K562 (cell line): ENCODE results near the gene PHF21B. TPM values are rescaled to one million over a fixed set of nuclear protein-coding genes. Genes with fewer than 3 reads are reported as not detected.

Experiments used
- ATAC-seq: fragments of 200-7000 bp; cut with Tn5 transposase; 3 replicates; pipeline ENCODE4 v1.9.1; 2020; ENCODE audit warnings: moderate library complexity
- BruUV-seq: library from RNA; stranded (reverse); fragments of 400-500 nt; replicated peaks from 2 replicates; lab custom pipeline; 2021; lab: Mats Ljungman, UMichigan
- CTCF ChIA-PET: fragments of 300-600 bp; formaldehyde crosslinking; extraction: SDS; loops from one replicate; lab custom pipeline; 2021; ENCODE audit warnings: low intra/inter-chr PET ratio; lab: Yijun Ruan, JAX
- POLR2A ChIA-PET: fragments of 300-600, 350-650 bp; sonication (Branson Sonifier 250); formaldehyde crosslinking; extraction: SDS; loops from one replicate; lab custom pipeline; 2021; ENCODE audit warnings: antibody characterized with exemption, inconsistent platforms; lab: Yijun Ruan, JAX
- DNase-seq, 4 experiments: peaks; one replicate each; pipeline versions ENCODE4 v3.0.0 to v3.0.0-alpha.2; 2011 to 2018; ENCODE audit warnings: low spot score in 3 of 4, mixed read lengths in 3 of 4; ENCODE audit errors: extremely low read depth in 1 of 4
- FAIRE-seq: peaks from 2 replicates; lab custom pipeline; 2011; peaks lifted over from hg19 to GRCh38; lab: Jason Lieb, UNC
- H2AFZ ChIP-seq: 2 replicates; pipeline ENCODE4 v1.6.0; 2011; ENCODE audit warnings: low read depth, low read length, control low read depth, inconsistent platforms
- H3K27ac ChIP-seq: fragments of 200-600 bp; 3 replicates; pipeline ENCODE4 v1.8.0; 2011; ENCODE audit warnings: low read depth, mild to moderate bottlenecking, control low read depth, inconsistent platforms, low read length, moderate library complexity, mixed read lengths; ENCODE audit errors: extremely low read depth
- H3K27me3 ChIP-seq, 2 experiments: fragments of 300-600 bp in 1 of 2; 2 replicates in 1 of 2; 3 replicates in 1 of 2; pipeline versions ENCODE4 v1.6.0 to v1.8.0; 2011; ENCODE audit warnings: inconsistent platforms in 2 of 2, low read length in 2 of 2, mild to moderate bottlenecking in 1 of 2, mixed read lengths in 1 of 2, moderate library complexity in 1 of 2; ENCODE audit not compliant: control insufficient read depth in 2 of 2, insufficient read depth in 2 of 2
- H3K36me3 ChIP-seq: fragments of 300-600 bp; 3 replicates; pipeline ENCODE4 v1.8.0; 2011; ENCODE audit warnings: mild to moderate bottlenecking, low read length, inconsistent platforms; ENCODE audit not compliant: control insufficient read depth, insufficient read depth
- H3K4me1 ChIP-seq, 2 experiments: fragments of 200-600 bp in 1 of 2; replicated peaks in 1 of 2; 2 replicates in 1 of 2; 3 replicates in 1 of 2; pipeline versions ENCODE4 v1.5.1 to v1.8.0; 2011; ENCODE audit warnings: inconsistent platforms in 2 of 2, low read length in 2 of 2, mild to moderate bottlenecking in 1 of 2, mixed read lengths in 1 of 2, moderate library complexity in 1 of 2; ENCODE audit not compliant: control insufficient read depth in 2 of 2, insufficient read depth in 2 of 2
- H3K4me2 ChIP-seq: 2 replicates; pipeline ENCODE4 v1.6.1; 2011; ENCODE audit warnings: low read length, control low read depth, inconsistent platforms, mixed read lengths; ENCODE audit not compliant: insufficient read depth
- H3K4me3 ChIP-seq: fragments of 200-600 bp; sonication (generic), shearing (Covaris generic); 2 replicates; pipeline ENCODE4 v1.5.1; 2016; ENCODE audit warnings: control low read depth, inconsistent platforms
- H3K79me2 ChIP-seq: fragments of 200-600 bp; 3 replicates; pipeline ENCODE4 v1.8.0; 2011; ENCODE audit warnings: low read length, inconsistent platforms; ENCODE audit not compliant: control insufficient read depth, insufficient read depth
- H3K9ac ChIP-seq, 2 experiments: 2 replicates each; pipeline versions ENCODE4 v1.6.0 to v1.6.1; 2011; ENCODE audit warnings: low read depth in 2 of 2, low read length in 2 of 2, control low read depth in 1 of 2, inconsistent platforms in 1 of 2, mild to moderate bottlenecking in 1 of 2, mixed read lengths in 1 of 2; ENCODE audit not compliant: insufficient read depth in 1 of 2
- H3K9me1 ChIP-seq: one replicate; pipeline ENCODE4 v1.6.0; 2011; ENCODE audit warnings: inconsistent platforms, mild to moderate bottlenecking, low read length, moderate library complexity; ENCODE audit not compliant: control insufficient read depth, insufficient read depth
- H3K9me3 ChIP-seq: replicated peaks from 2 replicates; pipeline ENCODE4 v1.5.1; 2011; ENCODE audit warnings: low read depth, low read length, inconsistent platforms; ENCODE audit not compliant: control insufficient read depth, insufficient read depth
- H4K20me1 ChIP-seq: replicated peaks from 2 replicates; pipeline ENCODE4 v1.6.1; 2011; ENCODE audit warnings: low read length, inconsistent platforms, mixed read lengths; ENCODE audit not compliant: control insufficient read depth, insufficient read depth
- BMI1 ChIP-seq: fragments of 150-350 bp; IDR thresholded peaks from 2 replicates; pipeline ENCODE4 v1.6.1; 2014; ENCODE audit warnings: low read length
- BRD4 ChIP-seq: fragments of 200-600 bp; sonication (generic); IDR thresholded peaks from 2 replicates; pipeline ENCODE4 v1.6.1; 2017; ENCODE audit warnings: inconsistent platforms
- CCAR2 ChIP-seq: fragments of 200-400 bp; formaldehyde crosslinking; IDR thresholded peaks from 2 replicates; pipeline ENCODE4 v1.6.1; 2017; ENCODE audit warnings: mild to moderate bottlenecking, low read depth, low read length
- CHD2 ChIP-seq: IDR thresholded peaks from 2 replicates; pipeline ENCODE4 v1.6.1; 2011; ENCODE audit warnings: low read depth, low read length
- ELK3 ChIP-seq: fragments of 450-650 bp; formaldehyde crosslinking; IDR thresholded peaks from 2 replicates; pipeline ENCODE4 v1.4.0; 2020; ENCODE audit warnings: mild to moderate bottlenecking
- HDAC1 ChIP-seq, 2 experiments: fragments of 450-650 bp; IDR thresholded peaks; 2 replicates each; pipeline ENCODE4 v1.6.1; 2016 to 2017; ENCODE audit warnings: inconsistent platforms in 1 of 2, mild to moderate bottlenecking in 1 of 2, moderate library complexity in 1 of 2
- HDAC6 ChIP-seq: IDR thresholded peaks from 2 replicates; pipeline ENCODE4 v1.6.1; 2012; ENCODE audit warnings: low read depth, mild to moderate bottlenecking, control low read depth, inconsistent platforms, low read length, moderate library complexity
- NCOA6 ChIP-seq: fragments of 450-650 bp; IDR thresholded peaks from 2 replicates; pipeline ENCODE4 v1.6.1; 2017; ENCODE audit warnings: mild to moderate bottlenecking
- SMAD4 ChIP-seq: fragments of 250-450 bp; sonication (Bioruptor Pico); conservative IDR thresholded peaks from 2 replicates; pipeline ENCODE4 v1.8.0; 2021; ENCODE audit warnings: inconsistent platforms, mild to moderate bottlenecking, moderate library complexity
- TAL1 ChIP-seq: fragments of 450-650 bp; IDR thresholded peaks from 2 replicates; pipeline ENCODE4 v1.6.1; 2016; ENCODE audit warnings: mild to moderate bottlenecking
- ZNF395 ChIP-seq: fragments of 200-800 bp; sonication (Bioruptor generic); IDR thresholded peaks from 2 replicates; pipeline ENCODE4 v1.6.1; 2017; ENCODE audit warnings: missing genetic modification characterization, missing compliant biosample characterization
- WGBS: fragments of 100-300 bp; shearing (Covaris generic); methylation state at CpG from one replicate; pipeline ENCODE4 v1.1.6; 2016; ENCODE audit warnings: low coverage, mixed read lengths; ENCODE audit not compliant: insufficient coverage; ENCODE audit errors: missing lambda C conversion rate; 5-methylcytosine and 5-hydroxymethylcytosine counted together
- in situ Hi-C: fragments of 300-500 bp; cut with MboI; formaldehyde crosslinking; loops from 4 replicates; pipeline ENCODE4 v1.15.0; 2018; ENCODE audit warnings: inconsistent platforms, mixed read lengths
- intact Hi-C: fragments of 100-400 bp; cut with micrococcal nuclease; formaldehyde crosslinking; loops from 2 replicates; pipeline ENCODE4 v1.14.2; 2022
- polyA plus RNA-seq, 8 experiments: library from polyadenylated mRNA; depleted of rRNA in 4 of 8; stranded (reverse) in 5 of 8; unstranded in 3 of 8; fragments of >200 nt; fragmentation: Nextera tagmentation in 2 of 8; fragmentation: Illumina TruSeq in 1 of 8; extraction: Ambion mirVana in 2 of 8; extraction: Trizol in 1 of 8; gene quantifications; 2 replicates each; pipeline versions ENCODE4 v1.2.1 to v1.2.3, GENCODE V29; 2011 to 2014; ENCODE audit warnings: inconsistent platforms in 1 of 8, missing spikeins in 1 of 8
- total RNA-seq, 7 experiments: library from RNA; depleted of rRNA in 6 of 7; stranded (reverse); fragments of >200 nt in 6 of 7; fragmentation: Illumina TruSeq in 2 of 7; extraction: Trizol in 2 of 7; gene quantifications; 2 replicates each; pipeline versions ENCODE4 v1.2.1 to v1.2.3, GENCODE V29; 2011 to 2021; ENCODE audit warnings: low replicate concordance in 1 of 7
- TF ChIP-seq, protein P1 (sequence below): fragments of 250-450 bp; sonication (Bioruptor Pico); IDR thresholded peaks from 2 replicates; pipeline ENCODE4 v1.8.0; 2021; ENCODE audit warnings: moderate library complexity, mild to moderate bottlenecking, inconsistent platforms

PHF21B gene
- total and polyA plus RNA-seq, 9 of the 15 experiments (the other 6 are each of a cell fraction or from before 2014, with no cell fraction given), result 0.04 TPM; not detected in 8

GRCh38 chr22:45051946-45052345 lies 42.1 kb upstream of the PHF21B start:
- ChIA-PET POLR2A (no interaction called here), CTCF (no interaction called here)
- no TSS peak for BruUV-seq
- Histone ChIP-seq H3K9me3 (no peaks in the 10 kb centered on the region), H3K9ac (no peak overlapping the region), H2AFZ (no peak overlapping the region), H3K79me2 (no peaks in the 10 kb centered on the region), H3K27ac (no peak overlapping the region), H4K20me1 (no peaks in the 10 kb centered on the region), H3K4me3 (no peak overlapping the region), H3K4me2 (no peak overlapping the region), H3K36me3 (no peaks in the 10 kb centered on the region), H3K9me1 (no peaks in the 10 kb centered on the region), H3K4me1 (no peaks in the 10 kb centered on the region), H3K27me3 (peaks cover 6 to 28% of the 10 kb centered on the region in 2 experiments)
- no peak for TF ChIP-seq HDAC6
- 0% methylated on average over 5 of the region's 10 CpGs for WGBS
- FAIRE-seq (no peak), ATAC-seq (no peak), DNase-seq (no peak)
- intact Hi-C loops (no loop called here), in situ Hi-C loops (no loop called here)

GRCh38 chr22:45051419-45051818 lies 41.6 kb upstream of the PHF21B start:
- H3K9ac ChIP-seq, result no peak overlapping the region
- intact Hi-C loops, result no loop called here
- WGBS, result 7% methylated on average over 3 of the region's 8 CpGs
- TF ChIP-seq CCAR2, result no peak
- no peak for TF ChIP-seq BRD4
- TF ChIP-seq HDAC1 (IDR thresholded peaks at IDR 0.05), result no peak
- TF ChIP-seq ZNF395 (CRISPR knock-in tag), result no peak
- TF ChIP-seq ELK3 (CRISPR knock-in tag), result no peak
- no peak for TF ChIP-seq NCOA6
- TF ChIP-seq, protein P1, sequence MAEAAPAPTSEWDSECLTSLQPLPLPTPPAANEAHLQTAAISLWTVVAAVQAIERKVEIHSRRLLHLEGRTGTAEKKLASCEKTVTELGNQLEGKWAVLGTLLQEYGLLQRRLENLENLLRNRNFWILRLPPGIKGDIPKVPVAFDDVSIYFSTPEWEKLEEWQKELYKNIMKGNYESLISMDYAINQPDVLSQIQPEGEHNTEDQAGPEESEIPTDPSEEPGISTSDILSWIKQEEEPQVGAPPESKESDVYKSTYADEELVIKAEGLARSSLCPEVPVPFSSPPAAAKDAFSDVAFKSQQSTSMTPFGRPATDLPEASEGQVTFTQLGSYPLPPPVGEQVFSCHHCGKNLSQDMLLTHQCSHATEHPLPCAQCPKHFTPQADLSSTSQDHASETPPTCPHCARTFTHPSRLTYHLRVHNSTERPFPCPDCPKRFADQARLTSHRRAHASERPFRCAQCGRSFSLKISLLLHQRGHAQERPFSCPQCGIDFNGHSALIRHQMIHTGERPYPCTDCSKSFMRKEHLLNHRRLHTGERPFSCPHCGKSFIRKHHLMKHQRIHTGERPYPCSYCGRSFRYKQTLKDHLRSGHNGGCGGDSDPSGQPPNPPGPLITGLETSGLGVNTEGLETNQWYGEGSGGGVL (CRISPR knock-in tag), result no peak
- TF ChIP-seq CHD2, result no peak
- TF ChIP-seq TAL1, result no peak
- TF ChIP-seq BMI1, result no peak
- TF ChIP-seq SMAD4 (CRISPR knock-in tag), result no peak

More at GRCh38 chr22:45051419-45051818, 41.6 kb upstream of the PHF21B start:
- Histone ChIP-seq H3K9me3 (no peaks in the 10 kb centered on the region), H3K4me2 (no peak overlapping the region), H3K79me2 (no peaks in the 10 kb centered on the region), H3K27ac (no peak overlapping the region), H3K4me3 (no peak overlapping the region), H3K36me3 (no peaks in the 10 kb centered on the region), H3K4me1 (no peaks in the 10 kb centered on the region), H3K27me3 (peaks cover 6 to 24% of the 10 kb centered on the region in 2 experiments), H3K9me1 (no peaks in the 10 kb centered on the region), H2AFZ (no peak overlapping the region), H4K20me1 (no peaks in the 10 kb centered on the region)
- ATAC-seq (no peak), FAIRE-seq (no peak), DNase-seq (no peak)
- BruUV-seq, result no TSS peak
- in situ Hi-C loops, result no loop called here
- ChIA-PET CTCF (no interaction called here), POLR2A (no interaction called here)
